ENCODE data around the gene UBFD1.

The UBFD1 gene

DNA sequence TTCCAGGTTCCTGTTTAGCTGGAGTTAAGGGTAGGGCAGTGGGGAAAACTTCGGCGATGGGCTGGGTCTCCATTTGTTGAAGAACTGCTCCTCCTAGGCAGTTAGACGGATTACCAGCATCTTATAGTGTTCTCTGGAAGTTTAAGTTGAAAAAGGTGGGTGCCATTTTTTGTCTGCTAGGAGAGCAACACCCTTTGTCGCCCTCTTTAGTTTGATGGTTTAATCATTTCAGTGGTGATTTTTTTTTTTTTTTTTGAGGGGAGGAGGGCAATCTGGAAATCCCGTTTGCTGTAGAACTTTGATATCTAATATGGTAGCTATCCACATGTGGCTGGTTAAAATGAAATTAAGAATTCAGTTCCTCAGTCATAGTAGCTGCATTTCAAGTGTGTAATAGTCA, 4.1 kb downstream of the UBFD1 start:
- no peak overlapping the region for H3K4me3 ChIP-seq (ENCODE audit: low read depth, low read length)
- TF ChIP-seq, protein P1, sequence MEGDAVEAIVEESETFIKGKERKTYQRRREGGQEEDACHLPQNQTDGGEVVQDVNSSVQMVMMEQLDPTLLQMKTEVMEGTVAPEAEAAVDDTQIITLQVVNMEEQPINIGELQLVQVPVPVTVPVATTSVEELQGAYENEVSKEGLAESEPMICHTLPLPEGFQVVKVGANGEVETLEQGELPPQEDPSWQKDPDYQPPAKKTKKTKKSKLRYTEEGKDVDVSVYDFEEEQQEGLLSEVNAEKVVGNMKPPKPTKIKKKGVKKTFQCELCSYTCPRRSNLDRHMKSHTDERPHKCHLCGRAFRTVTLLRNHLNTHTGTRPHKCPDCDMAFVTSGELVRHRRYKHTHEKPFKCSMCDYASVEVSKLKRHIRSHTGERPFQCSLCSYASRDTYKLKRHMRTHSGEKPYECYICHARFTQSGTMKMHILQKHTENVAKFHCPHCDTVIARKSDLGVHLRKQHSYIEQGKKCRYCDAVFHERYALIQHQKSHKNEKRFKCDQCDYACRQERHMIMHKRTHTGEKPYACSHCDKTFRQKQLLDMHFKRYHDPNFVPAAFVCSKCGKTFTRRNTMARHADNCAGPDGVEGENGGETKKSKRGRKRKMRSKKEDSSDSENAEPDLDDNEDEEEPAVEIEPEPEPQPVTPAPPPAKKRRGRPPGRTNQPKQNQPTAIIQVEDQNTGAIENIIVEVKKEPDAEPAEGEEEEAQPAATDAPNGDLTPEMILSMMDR (IDR thresholded peaks at IDR 0.05; ENCODE audit: low read depth, low read length), result no peak

DNA sequence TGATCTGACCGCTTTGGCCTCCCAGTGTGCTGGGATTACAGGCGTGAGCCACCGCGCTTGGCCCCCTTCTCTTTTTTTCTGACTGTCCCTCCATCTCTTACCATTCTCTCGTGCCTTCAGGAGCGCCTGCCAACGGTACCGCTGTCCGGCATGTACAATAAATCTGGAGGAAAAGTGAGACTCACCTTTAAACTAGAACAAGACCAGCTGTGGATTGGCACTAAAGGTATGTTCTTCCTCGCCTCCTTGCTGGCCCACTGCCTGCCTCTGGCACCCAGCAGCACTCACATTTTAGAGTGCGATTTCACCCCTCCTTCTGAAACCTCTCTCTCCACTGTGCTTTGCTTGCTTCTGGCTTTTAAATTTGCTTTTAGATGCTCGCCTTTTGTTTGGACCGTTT, 5.0 kb downstream of the UBFD1 start:
- TF ChIP-seq, protein P1 (IDR thresholded peaks at IDR 0.05; ENCODE audit: low read depth, low read length), result no peak

DNA sequence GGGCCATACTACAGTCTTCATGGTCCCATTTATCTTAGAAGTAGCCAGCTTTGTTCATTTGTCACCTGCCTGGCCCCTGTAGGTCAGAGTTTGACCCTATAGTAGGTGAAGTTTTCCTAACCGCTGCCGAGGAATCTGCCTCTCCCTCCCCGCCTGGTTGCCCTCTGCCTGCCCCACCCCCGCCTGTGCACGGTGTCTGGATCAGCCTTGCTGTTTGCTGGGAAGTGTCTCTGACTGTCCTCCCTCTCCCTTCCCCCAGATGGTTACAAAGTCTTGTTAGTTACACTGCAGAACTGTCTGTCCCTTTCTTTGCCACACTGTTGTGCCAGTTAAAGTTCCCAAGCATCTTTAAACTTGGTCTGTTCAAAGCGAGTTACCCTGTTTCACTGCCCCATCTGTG, 5.7 kb downstream of the UBFD1 start:
- TF ChIP-seq, protein P1 (IDR thresholded peaks at IDR 0.05; ENCODE audit: low read depth, low read length), result no peak
- H3K4me3 ChIP-seq (ENCODE audit: low read depth, low read length), result no peak overlapping the region

More for the DNA sequence above, 5.0 kb downstream of the UBFD1 start:
- no peak overlapping the region for H3K4me3 ChIP-seq (ENCODE audit: low read depth, low read length)

DNA sequence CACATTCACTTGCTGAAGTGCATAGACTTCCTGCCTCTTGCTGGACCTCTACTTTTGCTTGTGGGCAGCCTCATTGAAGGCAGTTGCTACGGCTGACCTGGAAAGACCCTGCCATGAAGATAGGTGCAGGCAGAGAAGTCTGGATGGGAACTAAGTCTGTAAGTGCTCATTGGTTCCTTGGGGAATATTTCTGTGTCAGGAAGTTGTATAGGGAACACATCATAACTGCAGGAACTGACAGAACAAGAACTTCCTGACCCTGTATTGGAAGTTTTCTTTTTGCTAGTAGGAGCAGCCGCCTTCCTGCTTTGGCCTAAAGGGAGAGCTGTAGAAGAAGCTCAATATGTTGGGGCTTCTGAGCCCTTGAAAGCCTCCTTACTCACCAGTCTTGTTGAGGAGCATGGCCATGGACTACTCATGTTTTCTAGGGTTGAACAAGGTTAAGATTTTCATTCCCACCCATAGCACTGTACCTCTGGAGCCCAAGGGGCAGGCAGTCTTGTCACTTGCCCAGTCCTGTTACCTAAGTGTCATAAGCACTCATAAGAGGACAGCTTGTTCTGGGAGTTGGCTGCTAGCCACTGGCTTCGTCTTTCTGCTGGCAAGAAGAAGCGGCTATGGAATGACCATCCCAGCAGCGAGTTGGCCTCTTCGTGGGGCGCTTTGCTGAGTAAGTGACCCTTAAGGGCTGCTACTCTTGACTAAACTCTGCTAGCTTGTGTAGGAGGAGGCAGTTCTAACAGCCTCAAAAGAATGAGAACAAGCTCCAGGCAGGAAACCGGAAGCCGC, 7.2 kb downstream of the UBFD1 start:
- TF ChIP-seq, protein P1 (IDR thresholded peaks at IDR 0.05; ENCODE audit: low read depth, low read length), result no peak
- no peak overlapping the region for H3K4me3 ChIP-seq (ENCODE audit: low read depth, low read length)

DNA sequence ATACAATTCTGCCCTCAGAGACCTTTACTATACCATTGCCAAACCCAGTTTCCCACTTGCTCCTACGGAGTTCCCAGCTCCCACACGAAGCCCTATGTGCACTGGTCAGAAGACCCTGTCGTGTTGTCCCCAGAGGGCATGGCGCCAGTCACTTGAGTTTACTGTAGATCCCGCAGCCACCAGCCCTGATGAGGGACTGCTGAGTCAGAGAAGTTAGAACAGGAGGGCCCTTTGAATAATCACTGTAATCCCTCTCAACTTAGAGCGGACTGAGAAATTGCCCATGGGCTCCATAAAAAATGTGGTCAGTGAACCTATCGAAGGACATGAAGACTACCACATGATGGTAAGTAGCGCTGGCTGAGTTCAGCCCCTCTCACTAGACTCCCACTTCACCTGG, 9.2 kb downstream of the UBFD1 start:
- H3K4me3 ChIP-seq (ENCODE audit: low read depth, low read length), result no peak overlapping the region

DNA sequence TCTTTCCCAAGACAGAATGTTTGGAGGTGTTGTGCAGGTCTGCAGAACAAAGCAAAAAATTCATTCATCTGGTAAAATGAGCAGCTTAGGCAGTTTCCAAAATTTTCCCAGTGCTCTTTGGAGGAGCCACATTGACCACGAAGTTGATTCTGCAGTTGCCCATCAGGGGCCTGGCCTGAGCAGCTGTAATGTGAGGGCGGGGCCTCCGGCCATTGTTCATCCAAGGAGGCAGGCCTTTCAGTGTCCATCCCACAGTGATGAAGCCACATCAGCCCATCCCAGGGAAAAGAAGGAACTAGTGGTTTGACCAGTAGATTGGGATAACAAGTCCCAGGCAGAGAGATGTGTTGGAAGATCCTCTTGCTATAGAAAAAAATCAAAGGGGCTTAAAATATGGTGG, 10.1 kb downstream of the UBFD1 start:
- TF ChIP-seq, protein P1 (IDR thresholded peaks at IDR 0.05; ENCODE audit: low read depth, low read length), result no peak
- no peak overlapping the region for H3K4me3 ChIP-seq (ENCODE audit: low read depth, low read length)

More for the DNA sequence above, 9.2 kb downstream of the UBFD1 start:
- TF ChIP-seq, protein P1 (IDR thresholded peaks at IDR 0.05; ENCODE audit: low read depth, low read length), result no peak

DNA sequence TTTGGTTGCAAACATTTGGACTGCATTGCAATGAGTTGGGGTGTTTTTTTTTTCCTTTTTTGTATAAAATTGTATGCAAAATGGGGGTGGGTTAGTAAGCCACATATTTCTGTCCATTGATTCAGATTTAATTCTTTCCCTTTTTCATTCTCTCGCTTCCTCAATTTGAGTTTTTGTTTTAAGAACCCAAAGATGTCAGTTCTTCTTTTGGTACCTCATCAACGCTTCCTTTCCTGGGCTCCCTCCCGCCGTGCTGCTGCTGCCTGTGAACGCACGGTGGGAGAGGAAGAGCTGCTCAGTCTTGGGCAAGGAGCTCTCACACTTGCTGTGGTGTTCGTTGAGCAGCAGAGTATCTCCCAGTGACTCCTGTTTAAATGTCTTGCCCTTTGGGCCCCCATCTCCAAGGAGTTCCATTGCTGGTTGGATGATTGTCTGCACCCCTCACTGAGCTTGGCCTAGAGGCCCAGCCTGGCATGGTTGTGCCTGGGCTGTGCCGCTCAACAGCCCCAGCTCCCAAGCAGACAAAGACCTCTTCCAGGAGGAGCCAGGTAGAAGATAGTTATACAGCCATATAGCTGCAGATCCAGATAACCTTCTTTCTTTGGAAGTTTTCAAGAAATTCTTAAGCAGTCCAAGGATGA, 13.6 kb downstream of the UBFD1 start:
- TF ChIP-seq, protein P1 (IDR thresholded peaks at IDR 0.05; ENCODE audit: low read depth, low read length), result no peak
- H3K4me3 ChIP-seq (ENCODE audit: low read depth, low read length), result no peak overlapping the region
